Progenitor cell of endocrine pancreas (in vitro differentiated cells): ENCODE results near the gene MAPK1. TPM values are rescaled to one million over a fixed set of nuclear protein-coding genes. Genes with fewer than 3 reads are reported as not detected.

Experiments
- DNase-seq: peaks from one replicate; pipeline ENCODE4 v3.0.0; 2021; ENCODE audit warnings: low spot score; ENCODE audit not compliant: unreplicated experiment
- H3K27ac Mint-ChIP-seq: 2 replicates; pipeline ENCODE4 v1.8.0; 2021; ENCODE audit warnings: mild to moderate bottlenecking, moderate library complexity, mixed read lengths
- H3K27me3 Mint-ChIP-seq: 2 replicates; pipeline ENCODE4 v1.8.0; 2021; ENCODE audit warnings: mixed read lengths
- H3K36me3 Mint-ChIP-seq: 2 replicates; pipeline ENCODE4 v1.8.0; 2022; ENCODE audit warnings: mixed read lengths; ENCODE audit not compliant: insufficient read depth
- H3K4me1 Mint-ChIP-seq: 2 replicates; pipeline ENCODE4 v1.8.0; 2021; ENCODE audit warnings: low read depth, mixed read lengths
- H3K4me3 Mint-ChIP-seq: 2 replicates; pipeline ENCODE4 v1.8.0; 2021; ENCODE audit warnings: low read depth, mild to moderate bottlenecking, moderate library complexity, mixed read lengths
- H3K9me3 Mint-ChIP-seq: 2 replicates; pipeline ENCODE4 v1.8.0; 2021; ENCODE audit warnings: low read depth, mixed read lengths
- CTCF ChIP-seq: fragments of 200-600 bp; sonication (generic); IDR thresholded peaks from one replicate; pipeline ENCODE4 v1.5.0; 2021; ENCODE audit warnings: antibody characterized with exemption, mild to moderate bottlenecking; ENCODE audit not compliant: unreplicated experiment
- total RNA-seq: library from RNA; stranded (reverse); gene quantifications from 2 replicates; pipeline ENCODE4 v1.2.1, GENCODE V29; 2021

Gene MAPK1
- total RNA-seq, 1 donor from 2014 or later, result 116 TPM

GRCh38 chr22:21835378-21835777, 32.1 kb downstream of the MAPK1 start:
- H3K27me3 Mint-ChIP-seq, result no peaks in the 10 kb centered on the region
- peak overlapping the region; percentile 16 for H3K27ac Mint-ChIP-seq
- DNase-seq, result no peak
- H3K4me1 Mint-ChIP-seq, result peaks cover 39% of the 10 kb centered on the region
- no peak overlapping the region for H3K4me3 Mint-ChIP-seq
- TF ChIP-seq CTCF, result no peak
- no peaks in the 10 kb centered on the region for H3K9me3 Mint-ChIP-seq
- H3K36me3 Mint-ChIP-seq, result no peaks in the 10 kb centered on the region

GRCh38 chr22:21834869-21835268, 32.6 kb downstream of the MAPK1 start:
- Mint-ChIP-seq H3K36me3 (no peaks in the 10 kb centered on the region), H3K9me3 (no peaks in the 10 kb centered on the region), H3K27ac (peak overlapping the region; percentile 16), H3K4me1 (peaks cover 39% of the 10 kb centered on the region), H3K4me3 (no peak overlapping the region), H3K27me3 (no peaks in the 10 kb centered on the region)
- no peak for TF ChIP-seq CTCF
- DNase-seq, result no peak

GRCh38 chr22:21832291-21833290, 34.9 kb downstream of the MAPK1 start:
- H3K9me3 Mint-ChIP-seq, result no peaks in the 10 kb centered on the region
- no peaks in the 10 kb centered on the region for H3K27me3 Mint-ChIP-seq
- no peaks in the 10 kb centered on the region for H3K36me3 Mint-ChIP-seq
- H3K27ac Mint-ChIP-seq, result peak overlapping the region; percentile 32
- H3K4me1 Mint-ChIP-seq, result peaks cover 38% of the 10 kb centered on the region
- DNase-seq, result no peak
- TF ChIP-seq CTCF, result no peak
- H3K4me3 Mint-ChIP-seq, result no peak overlapping the region

- Mint-ChIP-seq H3K36me3 (no peaks in the 10 kb centered on the region), H3K27me3 (no peaks in the 10 kb centered on the region), H3K9me3 (no peaks in the 10 kb centered on the region), H3K27ac (no peak overlapping the region), H3K4me1 (peaks cover 18% of the 10 kb centered on the region), H3K4me3 (no peak overlapping the region)
- DNase-seq, result no peak
- no peak for TF ChIP-seq CTCF
These were observed 37.9 kb downstream of the MAPK1 start for GRCh38 chr22:21829523-21829922.

GRCh38 chr22:21828268-21828638, 39.2 kb downstream of the MAPK1 start:
- TF ChIP-seq CTCF, result no peak
- H3K4me3 Mint-ChIP-seq, result no peak overlapping the region
- H3K27me3 Mint-ChIP-seq, result no peaks in the 10 kb centered on the region
- H3K9me3 Mint-ChIP-seq, result no peaks in the 10 kb centered on the region
- peaks cover 18% of the 10 kb centered on the region for H3K4me1 Mint-ChIP-seq
- H3K36me3 Mint-ChIP-seq, result no peaks in the 10 kb centered on the region
- no peak for DNase-seq
- no peak overlapping the region for H3K27ac Mint-ChIP-seq
